ENCODE data around the gene GCSAML. TPM values are rescaled to one million over a fixed set of nuclear protein-coding genes. Genes with fewer than 3 reads are reported as not detected.

The GCSAML gene
- total RNA-seq, 6 donors from 2014 or later = 0.30 to 3.0 (median 1.4) TPM

- H3K4me1 ChIP-seq = no peaks in the 10 kb centered on the region
- 88 to 91% methylated on average over 5 of the region's 5 CpGs for WGBS, 2 donors
- no peaks in the 10 kb centered on the region for H3K36me3 ChIP-seq
- TF ChIP-seq POLR2A (IDR thresholded peaks at IDR 0.05) = no peak
- no peak for TF ChIP-seq POLR2AphosphoS5 (IDR thresholded peaks at IDR 0.05)
- no peak for TF ChIP-seq EP300 (IDR thresholded peaks at IDR 0.05)
- TF ChIP-seq CTCF (IDR thresholded peaks at IDR 0.05) = no peak
- no peak for DNase-seq
- no peak for ATAC-seq (ENCODE audit: low FRiP score in 2 of 2)
- H3K4me3 ChIP-seq = no peak overlapping the region
- no peaks in the 10 kb centered on the region for H3K27me3 ChIP-seq
- H3K9me3 ChIP-seq = no peaks in the 10 kb centered on the region
- no peak overlapping the region for H3K27ac ChIP-seq
Measured at GRCh38 chr1:247578946-247579460, 30.1 kb downstream of the GCSAML start.

DNA sequence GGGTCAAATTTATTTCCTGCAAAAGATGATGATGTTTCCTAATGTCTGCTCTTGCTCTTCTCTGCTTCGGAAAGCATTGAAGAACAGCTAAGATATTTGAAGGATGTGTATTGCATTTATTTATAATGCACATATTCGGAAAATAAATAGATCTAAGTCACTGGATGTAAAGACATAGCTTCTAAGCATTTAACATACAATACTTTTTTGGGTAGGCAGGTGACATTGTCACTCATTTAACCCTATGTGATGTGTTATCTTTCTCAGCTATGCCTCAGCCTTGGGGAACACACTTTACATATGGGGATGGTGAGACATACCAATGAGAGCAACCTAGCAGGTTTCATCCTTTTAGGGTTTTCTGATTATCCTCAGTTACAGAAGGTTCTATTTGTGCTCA lies 39.1 kb downstream of the GCSAML start, which contains the start of gene OR2G2:
OR2G2 (plus strand) TSS at position 301 of the 400 bp plus-strand sequence; CDS start at position 301, 0 bp downstream.
- TF ChIP-seq POLR2AphosphoS5 (IDR thresholded peaks at IDR 0.05) (no peak), EP300 (IDR thresholded peaks at IDR 0.05) (no peak), CTCF (IDR thresholded peaks at IDR 0.05) (no peak), POLR2A (IDR thresholded peaks at IDR 0.05) (no peak)
- no peaks in the 10 kb centered on the region for H3K4me1 ChIP-seq
- H3K27me3 ChIP-seq = no peaks in the 10 kb centered on the region
- H3K27ac ChIP-seq = no peak within 1 kb of the TSS
- DNase-seq = no peak
- no peaks in the 10 kb centered on the region for H3K9me3 ChIP-seq
- WGBS, 2 donors = 89 to 93% methylated on average over 2 of the region's 2 CpGs
- no peak within 1 kb of the TSS for H3K4me3 ChIP-seq
- no peak for ATAC-seq (ENCODE audit: low FRiP score in 2 of 2)
- no peaks in the 10 kb centered on the region for H3K36me3 ChIP-seq

- WGBS, 2 donors = 81 to 88% methylated on average over 2 of the region's 2 CpGs
Measured at GRCh38 chr1:247605286-247605685, 56.4 kb downstream of the GCSAML start, which contains the start of gene OR2G3. TSS of gene OR2G3 (plus strand) at chr1:247605586. CDS start at chr1:247605586, 0 bp downstream.

GRCh38 chr1:247613405-247613804 lies 64.5 kb downstream of the GCSAML start:
- no peaks in the 10 kb centered on the region for H3K9me3 ChIP-seq
- no peak overlapping the region for H3K4me3 ChIP-seq
- DNase-seq = no peak
- no peak overlapping the region for H3K27ac ChIP-seq
- no peaks in the 10 kb centered on the region for H3K36me3 ChIP-seq
- TF ChIP-seq CTCF (IDR thresholded peaks at IDR 0.05) (no peak), POLR2A (IDR thresholded peaks at IDR 0.05) (no peak), EP300 (IDR thresholded peaks at IDR 0.05) (no peak), POLR2AphosphoS5 (IDR thresholded peaks at IDR 0.05) (no peak)
- WGBS, 2 donors = 54 to 67% methylated on average over 1 of the region's 1 CpG
- no peaks in the 10 kb centered on the region for H3K27me3 ChIP-seq
- ATAC-seq (ENCODE audit: low FRiP score in 2 of 2) = no peak
- no peaks in the 10 kb centered on the region for H3K4me1 ChIP-seq

More at GRCh38 chr1:247605286-247605685, 56.4 kb downstream of the GCSAML start, which contains the start of gene OR2G3:
- no peaks in the 10 kb centered on the region for H3K4me1 ChIP-seq
- TF ChIP-seq EP300 (IDR thresholded peaks at IDR 0.05) = no peak
- no peak for TF ChIP-seq POLR2A (IDR thresholded peaks at IDR 0.05)
- TF ChIP-seq CTCF (IDR thresholded peaks at IDR 0.05) = no peak
- no peak for TF ChIP-seq POLR2AphosphoS5 (IDR thresholded peaks at IDR 0.05)
- H3K27me3 ChIP-seq = no peaks in the 10 kb centered on the region
- no peaks in the 10 kb centered on the region for H3K9me3 ChIP-seq
- H3K27ac ChIP-seq = no peak within 1 kb of the TSS
- DNase-seq = no peak
- no peak for ATAC-seq (ENCODE audit: low FRiP score in 2 of 2)
- no peak within 1 kb of the TSS for H3K4me3 ChIP-seq
- no peaks in the 10 kb centered on the region for H3K36me3 ChIP-seq

DNA sequence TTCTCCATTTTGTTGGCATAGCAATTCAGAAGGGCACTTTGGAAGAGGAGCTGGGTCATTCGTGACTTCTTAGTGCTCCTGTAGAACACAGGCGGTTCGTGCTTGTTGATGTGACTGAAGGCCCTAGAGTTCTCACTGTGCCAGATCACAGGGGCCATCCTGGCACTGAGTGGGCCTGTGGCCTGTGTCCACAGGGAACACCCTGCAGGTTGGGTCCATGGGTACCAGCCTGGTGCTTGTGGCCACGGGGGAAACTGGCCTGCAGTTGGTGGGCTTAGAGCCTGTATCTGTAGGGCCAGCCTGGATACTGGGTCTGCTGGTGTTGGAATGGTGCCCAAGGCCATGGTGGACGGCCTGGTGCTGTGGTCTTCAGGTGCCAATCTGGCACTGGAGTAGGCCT lies 65.7 kb downstream of the GCSAML start:
- TF ChIP-seq CTCF (IDR thresholded peaks at IDR 0.05) = no peak
- TF ChIP-seq POLR2A (IDR thresholded peaks at IDR 0.05) = no peak
- TF ChIP-seq EP300 (IDR thresholded peaks at IDR 0.05) = no peak
- TF ChIP-seq POLR2AphosphoS5 (IDR thresholded peaks at IDR 0.05) = no peak
- WGBS, 2 donors = 88 to 92% methylated on average over 3 to 5 of the region's 5 CpGs
- H3K36me3 ChIP-seq = no peaks in the 10 kb centered on the region
- no peak overlapping the region for H3K4me3 ChIP-seq
- no peaks in the 10 kb centered on the region for H3K27me3 ChIP-seq
- H3K27ac ChIP-seq = no peak overlapping the region
- DNase-seq (no peak), ATAC-seq (ENCODE audit: low FRiP score in 2 of 2) (peak in 1 of 2 donors; percentile 46)
- H3K9me3 ChIP-seq = no peaks in the 10 kb centered on the region
- no peaks in the 10 kb centered on the region for H3K4me1 ChIP-seq

Data from upper lobe of left lung (tissue), 6 donors.